ENCODE measurements around the gene ANKRD28. TPM values are rescaled to one million over a fixed set of nuclear protein-coding genes. Genes with fewer than 3 reads are reported as not detected.
A peak's percentile ranks its signal among the peaks of the same experiment; 100 is the strongest.

ANKRD28 gene
- total RNA-seq, 1 experiment from 2014 or later: 89.3 TPM

GRCh38 chr3:15711281-15711680, 86.5 kb downstream of the ANKRD28 start:
- intact Hi-C loops (cut with micrococcal nuclease; ENCODE audit: unreplicated experiment): no loop called here
- ATAC-seq (no peak), DNase-seq (ENCODE audit: low read depth, low spot score) (no peak)
- TF ChIP-seq POLR2AphosphoS5 (IDR thresholded peaks at IDR 0.05; ENCODE audit: low read depth, low read length) (no peak), TCF7L2 (IDR thresholded peaks at IDR 0.05; ENCODE audit: low read depth, low read length) (no peak), SIN3A (IDR thresholded peaks at IDR 0.05; ENCODE audit: borderline replicate concordance, insufficient read depth, low read depth, low read length) (no peak), REST (IDR thresholded peaks at IDR 0.05; ENCODE audit: insufficient read depth in 1 of 2, low read depth in 2 of 2, low read length in 1 of 2) (no peak)
- TF ChIP-seq, protein P1, sequence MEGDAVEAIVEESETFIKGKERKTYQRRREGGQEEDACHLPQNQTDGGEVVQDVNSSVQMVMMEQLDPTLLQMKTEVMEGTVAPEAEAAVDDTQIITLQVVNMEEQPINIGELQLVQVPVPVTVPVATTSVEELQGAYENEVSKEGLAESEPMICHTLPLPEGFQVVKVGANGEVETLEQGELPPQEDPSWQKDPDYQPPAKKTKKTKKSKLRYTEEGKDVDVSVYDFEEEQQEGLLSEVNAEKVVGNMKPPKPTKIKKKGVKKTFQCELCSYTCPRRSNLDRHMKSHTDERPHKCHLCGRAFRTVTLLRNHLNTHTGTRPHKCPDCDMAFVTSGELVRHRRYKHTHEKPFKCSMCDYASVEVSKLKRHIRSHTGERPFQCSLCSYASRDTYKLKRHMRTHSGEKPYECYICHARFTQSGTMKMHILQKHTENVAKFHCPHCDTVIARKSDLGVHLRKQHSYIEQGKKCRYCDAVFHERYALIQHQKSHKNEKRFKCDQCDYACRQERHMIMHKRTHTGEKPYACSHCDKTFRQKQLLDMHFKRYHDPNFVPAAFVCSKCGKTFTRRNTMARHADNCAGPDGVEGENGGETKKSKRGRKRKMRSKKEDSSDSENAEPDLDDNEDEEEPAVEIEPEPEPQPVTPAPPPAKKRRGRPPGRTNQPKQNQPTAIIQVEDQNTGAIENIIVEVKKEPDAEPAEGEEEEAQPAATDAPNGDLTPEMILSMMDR (IDR thresholded peaks at IDR 0.05): no peak
- in situ Hi-C loops (cut with HindIII; ENCODE audit: low pct_unique_long_range_greater_than_20kb, low sequenced_read_pairs): no loop called here
- Histone ChIP-seq H3K27me3 (ENCODE audit: control insufficient read depth, insufficient read depth, low read length) (no peaks in the 10 kb centered on the region), H3K36me3 (ENCODE audit: control insufficient read depth, insufficient read depth, low read length) (peaks cover 54% of the 10 kb centered on the region), H3K27ac (ENCODE audit: low read length) (peak overlapping the region; percentile 12; the same call in 1 of the 2 replicates), H3K4me3 (ENCODE audit: low read depth in 2 of 2, low read length in 2 of 2) (no peak overlapping the region), H3K9me3 (ENCODE audit: control insufficient read depth, insufficient read depth, low read depth, low read length) (no peaks in the 10 kb centered on the region), H3K4me1 (ENCODE audit: control insufficient read depth, insufficient read depth, low read length) (no peaks in the 10 kb centered on the region; the same call in 1 of the 2 replicates)
- ChIA-PET POLR2A (no interaction called here), CTCF (no interaction called here)
- BruUV-seq (replicated peaks): no TSS peak

GRCh38 chr3:15708882-15709677, 88.7 kb downstream of the ANKRD28 start:
- TF ChIP-seq POLR2AphosphoS5 (IDR thresholded peaks at IDR 0.05; ENCODE audit: low read depth, low read length) (no peak), SIN3A (IDR thresholded peaks at IDR 0.05; ENCODE audit: borderline replicate concordance, insufficient read depth, low read depth, low read length) (no peak)
- no peaks in the 10 kb centered on the region for H3K9me3 ChIP-seq (ENCODE audit: control insufficient read depth, insufficient read depth, low read depth, low read length)
- peaks cover 52% of the 10 kb centered on the region for H3K36me3 ChIP-seq (ENCODE audit: control insufficient read depth, insufficient read depth, low read length)
- H3K27me3 ChIP-seq (ENCODE audit: control insufficient read depth, insufficient read depth, low read length): no peaks in the 10 kb centered on the region
- BruUV-seq (replicated peaks): no TSS peak
- no peaks in the 10 kb centered on the region; the same call in 1 of the 2 replicates for H3K4me1 ChIP-seq (ENCODE audit: control insufficient read depth, insufficient read depth, low read length)
- in situ Hi-C loops (cut with HindIII; ENCODE audit: low pct_unique_long_range_greater_than_20kb, low sequenced_read_pairs) (no loop called here), intact Hi-C loops (cut with micrococcal nuclease; ENCODE audit: unreplicated experiment) (no loop called here)
- DNase-seq (ENCODE audit: low read depth, low spot score) (no peak), ATAC-seq (no peak)
- H3K4me3 ChIP-seq (ENCODE audit: low read depth in 2 of 2, low read length in 2 of 2): no peak overlapping the region
- POLR2A ChIA-PET: no interaction called here
- 0 out of 2 replicates have a peak overlapping the region, but pooled peaks have one; percentile 29 for H3K27ac ChIP-seq (ENCODE audit: low read length)
- CTCF ChIA-PET: no interaction called here

DNA sequence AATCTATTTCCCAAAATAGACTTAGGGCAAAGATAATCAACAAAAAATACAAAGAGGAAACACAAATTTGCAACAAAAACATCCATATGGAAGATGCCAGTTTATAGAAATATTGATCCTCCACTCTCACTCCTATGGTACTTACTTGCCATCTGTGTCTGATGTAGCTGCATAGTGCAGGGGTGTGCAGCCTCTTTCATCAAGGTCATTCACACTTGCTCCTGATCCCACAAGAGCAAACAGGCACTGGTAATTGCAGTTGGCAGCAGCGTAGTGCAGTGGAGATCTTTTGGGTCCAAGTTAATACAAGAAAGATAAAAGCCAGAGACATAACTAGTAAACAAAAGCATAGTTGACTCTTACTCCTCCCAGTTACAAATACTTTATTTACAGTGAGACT, 90.0 kb downstream of the ANKRD28 start:
- intact Hi-C loops (cut with micrococcal nuclease; ENCODE audit: unreplicated experiment): no loop called here
- Histone ChIP-seq H3K27me3 (ENCODE audit: control insufficient read depth, insufficient read depth, low read length) (no peaks in the 10 kb centered on the region), H3K36me3 (ENCODE audit: control insufficient read depth, insufficient read depth, low read length) (peaks cover 40% of the 10 kb centered on the region), H3K4me1 (ENCODE audit: control insufficient read depth, insufficient read depth, low read length) (no peaks in the 10 kb centered on the region; the same call in 1 of the 2 replicates), H3K9me3 (ENCODE audit: control insufficient read depth, insufficient read depth, low read depth, low read length) (no peaks in the 10 kb centered on the region), H3K27ac (ENCODE audit: low read length) (peak overlapping the region; percentile 65), H3K4me3 (ENCODE audit: low read depth in 2 of 2, low read length in 2 of 2) (no peak overlapping the region)
- ATAC-seq: peak; percentile 58; the same call in 1 of the 2 replicates
- in situ Hi-C loops (cut with HindIII; ENCODE audit: low pct_unique_long_range_greater_than_20kb, low sequenced_read_pairs): no loop called here
- TF ChIP-seq SIN3A (IDR thresholded peaks at IDR 0.05; ENCODE audit: borderline replicate concordance, insufficient read depth, low read depth, low read length) (no peak), TCF7L2 (IDR thresholded peaks at IDR 0.05; ENCODE audit: low read depth, low read length) (no peak)
- TF ChIP-seq, protein P1 (IDR thresholded peaks at IDR 0.05): no peak
- POLR2A ChIA-PET: no interaction called here
- no TSS peak for BruUV-seq (replicated peaks)
- DNase-seq (ENCODE audit: low read depth, low spot score): no peak
- CTCF ChIA-PET: no interaction called here
